Pulmonary artery endothelial cell (primary cell): Measurements from ENCODE around the gene TRAK1. TPM values are rescaled to one million over a fixed set of nuclear protein-coding genes. Genes with fewer than 3 reads are reported as not detected.

Source experiments
- DNase-seq: peaks from one replicate; pipeline ENCODE4 v3.0.0-alpha.2; 2011; ENCODE audit warnings: low read depth, low spot score
- total RNA-seq: library from RNA; depleted of rRNA; stranded (reverse); fragments of >200 nt; gene quantifications from 2 replicates; pipeline ENCODE4 v1.2.3, GENCODE V29; 2014

TRAK1 gene
- total RNA-seq, 1 donor from 2014 or later = 41.5 TPM

DNA sequence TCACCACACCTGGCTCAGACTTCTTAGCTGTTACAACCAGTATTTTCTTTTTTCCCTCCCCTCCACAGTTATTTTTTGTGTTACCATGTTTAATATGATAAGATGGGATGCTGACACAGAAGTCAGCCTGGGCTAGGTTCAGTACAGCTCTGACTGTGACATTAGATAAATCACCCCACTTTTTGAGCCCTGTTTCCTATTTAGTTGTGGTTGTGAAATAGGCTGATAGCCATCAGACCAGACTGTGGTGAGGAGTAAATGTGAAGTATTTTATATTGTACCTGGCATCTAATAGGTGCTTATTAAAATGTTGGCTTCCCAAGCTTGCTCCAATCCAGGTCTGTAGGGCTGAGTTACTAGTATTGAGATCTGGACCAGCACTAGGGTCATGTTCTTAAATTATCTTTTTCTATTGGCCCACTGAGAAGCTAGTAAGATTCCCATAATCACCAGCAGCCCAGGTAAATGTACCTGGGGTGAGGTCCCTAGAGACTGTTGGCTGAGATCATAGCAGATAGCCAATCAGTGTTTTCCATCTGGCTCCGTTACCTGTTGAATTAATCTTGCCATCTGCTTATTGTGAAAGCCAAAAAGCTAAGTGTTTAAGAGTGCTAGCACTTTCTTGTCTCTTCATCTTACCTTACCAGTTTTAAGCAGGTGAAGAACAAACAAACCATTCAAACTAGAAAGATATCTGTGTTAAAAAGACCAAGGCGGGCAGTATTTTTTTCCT is 113.9 kb downstream of the TRAK1 start:
- DNase-seq = no peak

DNA sequence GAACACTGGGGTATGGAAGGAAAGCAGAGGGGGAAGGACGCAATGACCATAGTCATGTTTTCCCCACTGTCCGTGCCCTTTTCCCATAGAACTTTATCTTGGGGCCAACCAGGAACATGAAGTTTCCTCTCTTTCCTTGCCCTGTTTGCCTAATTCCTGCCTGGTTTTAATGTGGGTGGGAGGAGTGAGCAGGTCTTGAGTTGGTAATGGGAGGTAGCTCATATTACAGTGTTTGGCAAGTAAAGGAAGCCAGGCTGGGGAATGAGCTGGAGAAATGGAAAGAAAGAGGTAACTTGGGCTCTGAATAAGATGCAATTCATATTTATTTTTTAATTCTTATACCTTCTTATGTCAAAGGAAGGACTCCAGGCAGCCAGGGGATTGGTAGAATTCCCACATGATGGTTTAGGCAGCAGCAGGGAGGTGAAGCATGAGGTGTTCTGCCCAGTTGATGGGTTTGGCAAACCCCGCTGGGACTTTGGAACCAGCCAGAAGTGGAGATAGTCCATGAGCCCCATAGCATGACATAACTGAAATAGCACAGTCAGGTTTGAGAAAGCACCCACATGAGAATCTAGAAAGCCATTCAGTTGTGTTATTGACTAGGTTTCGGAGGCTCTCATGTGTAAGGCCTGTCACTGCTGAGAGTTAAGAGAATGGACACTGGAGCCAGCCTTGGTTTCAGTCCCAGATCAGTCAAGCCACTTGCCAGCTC is 114.8 kb downstream of the TRAK1 start:
- DNase-seq = no peak

DNA sequence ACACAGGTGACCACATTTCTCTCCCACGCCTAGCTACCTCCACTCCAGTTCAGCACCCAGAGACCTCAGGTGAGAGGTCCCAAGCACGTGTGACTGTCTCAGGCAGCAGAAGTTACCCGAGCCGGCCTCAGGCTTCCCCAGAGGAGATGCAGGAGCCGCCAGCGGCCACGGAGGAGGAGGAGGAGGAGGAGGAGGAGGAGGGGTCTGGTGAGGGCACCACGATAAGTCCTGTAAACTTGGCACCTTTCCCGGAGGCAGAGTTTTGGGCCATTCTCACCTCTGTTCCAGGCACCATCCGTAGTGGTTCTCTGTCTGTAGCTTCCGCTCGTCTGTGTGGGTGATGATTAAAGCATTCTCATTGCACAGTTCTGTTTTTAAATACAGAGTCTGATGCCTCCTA is 118.8 kb downstream of the TRAK1 start:
- no peak for DNase-seq

DNA sequence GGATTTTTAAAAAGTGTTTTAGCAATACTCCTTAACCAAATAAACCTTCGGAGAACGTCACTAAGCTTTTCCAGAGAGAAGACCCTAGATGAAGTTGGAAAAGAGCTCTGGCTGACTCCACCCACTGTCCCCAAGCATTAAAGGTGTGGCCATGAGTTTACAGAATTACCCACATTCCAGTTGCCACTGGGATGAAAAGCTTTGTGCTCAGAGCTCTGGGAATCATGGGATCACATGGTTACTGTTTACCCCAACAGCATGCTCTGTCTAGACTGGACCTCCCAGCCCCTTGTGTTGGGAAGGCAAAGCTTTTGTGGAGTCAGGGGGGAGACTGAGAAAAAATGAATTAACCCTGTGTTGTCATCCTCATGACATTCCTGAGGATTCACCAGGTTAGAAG is 119.6 kb downstream of the TRAK1 start:
- no peak for DNase-seq

DNA sequence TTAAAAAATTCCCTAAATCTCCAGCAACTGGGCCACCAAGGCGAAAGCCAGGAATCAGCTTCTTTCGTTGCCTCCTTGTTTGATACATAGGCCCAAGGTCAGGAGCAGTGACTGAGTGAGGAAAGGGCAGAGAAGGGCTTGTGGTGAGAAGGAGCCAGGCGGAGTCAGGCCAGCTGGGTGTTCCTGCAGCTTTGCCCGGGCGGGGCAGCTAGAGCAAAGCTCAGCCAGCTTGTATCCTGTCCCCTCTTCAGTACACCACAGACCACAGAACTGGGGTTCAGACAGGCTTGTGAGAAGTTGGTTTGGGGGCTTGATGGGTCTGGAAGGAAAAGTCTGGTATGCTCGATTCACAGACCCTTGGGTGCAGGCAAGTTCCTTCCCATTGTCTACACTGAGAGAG is 122.3 kb downstream of the TRAK1 start:
- no peak for DNase-seq

DNA sequence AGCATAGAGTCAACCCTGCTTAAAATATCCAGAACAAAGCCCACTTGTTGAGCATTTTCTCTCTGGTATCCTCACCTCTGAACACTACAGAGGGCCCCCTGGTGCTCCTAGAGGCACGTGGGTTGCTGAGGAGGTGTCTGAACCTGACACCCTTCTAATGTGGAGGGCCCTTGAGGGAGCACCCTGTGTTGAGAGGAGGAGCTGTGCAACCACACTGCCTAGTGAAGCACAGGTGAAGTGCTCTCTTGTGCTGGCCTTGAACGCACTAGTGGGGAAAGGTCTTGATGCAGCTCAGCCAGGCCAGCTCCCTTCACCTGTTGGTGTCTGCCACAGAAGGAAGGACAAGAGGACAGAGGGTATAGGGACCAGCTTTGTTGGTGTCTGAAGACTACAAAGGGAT is 122.9 kb downstream of the TRAK1 start:
- DNase-seq = no peak

DNA sequence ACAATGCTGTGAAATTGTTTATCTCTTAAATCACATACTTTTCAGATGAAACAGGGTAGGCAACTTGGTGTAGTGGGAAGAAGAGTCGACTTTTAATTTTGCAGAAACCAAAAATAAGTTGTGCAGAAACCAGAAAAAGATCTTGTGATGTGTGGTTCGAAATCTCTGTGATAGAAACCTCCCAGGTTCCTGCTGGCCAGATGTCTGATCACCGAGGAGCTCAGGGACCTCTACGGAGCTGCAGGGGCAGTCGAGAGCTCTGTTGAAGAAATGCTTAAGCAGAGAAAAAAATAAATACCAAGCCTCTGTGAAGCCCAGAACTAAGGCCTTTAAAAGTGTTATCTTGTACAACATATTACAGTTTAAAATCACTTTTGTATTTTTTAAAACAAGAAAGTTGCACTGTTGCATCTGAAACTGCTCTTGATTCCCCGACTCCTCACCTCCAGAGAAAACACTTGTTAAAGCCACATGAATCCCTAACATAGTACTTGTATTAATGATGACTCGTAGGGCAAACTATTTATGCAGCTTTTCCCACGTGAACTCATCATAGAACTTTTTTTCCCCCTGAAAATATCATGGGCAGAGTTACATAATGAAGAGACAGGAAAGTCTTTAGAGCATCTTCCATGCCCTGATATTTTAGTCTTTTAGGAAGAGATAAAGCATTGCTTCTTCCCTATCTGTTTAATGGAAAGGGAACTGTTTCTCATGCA is 123.6 kb downstream of the TRAK1 start:
- no peak for DNase-seq

DNA sequence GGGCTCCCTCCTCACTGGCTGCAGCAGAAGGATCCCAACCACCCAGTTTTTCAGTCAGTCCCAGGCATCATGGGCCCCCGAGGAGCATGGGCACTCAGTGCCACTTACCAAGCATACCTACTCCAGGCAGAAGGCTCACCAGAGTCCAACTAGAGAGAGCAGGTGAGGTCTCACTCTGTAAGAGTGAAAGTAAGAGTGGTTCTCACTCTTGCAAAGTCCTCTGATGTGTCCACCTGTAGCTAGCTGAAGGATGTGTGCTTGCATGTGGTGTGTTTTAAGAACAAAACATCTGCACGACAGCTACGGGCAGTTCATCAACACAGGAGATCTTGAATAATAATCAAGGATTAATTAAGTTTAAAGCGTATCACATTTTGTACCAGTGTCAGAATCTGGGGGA is 125.1 kb downstream of the TRAK1 start:
- DNase-seq = no peak

DNA sequence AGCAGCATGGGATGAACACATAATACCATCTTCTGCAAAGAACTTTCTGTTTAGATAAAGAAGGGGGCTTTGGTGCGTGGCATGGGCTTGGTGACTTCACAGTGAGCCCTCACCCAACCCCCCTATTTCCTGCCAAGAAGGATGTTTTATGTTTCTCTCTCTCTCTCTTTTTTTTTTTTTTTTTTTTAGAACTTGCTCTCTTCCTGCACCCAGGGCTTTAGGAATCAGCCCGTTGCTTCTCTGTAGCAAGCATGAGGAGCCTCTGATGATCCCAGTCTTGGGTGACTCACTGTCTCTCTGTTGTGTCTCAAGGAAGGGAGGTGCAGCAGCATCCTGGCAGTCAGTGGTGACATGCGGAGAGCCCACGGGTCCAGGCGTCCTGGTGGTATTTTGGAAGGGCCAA is 125.8 kb downstream of the TRAK1 start:
- DNase-seq = no peak

DNA sequence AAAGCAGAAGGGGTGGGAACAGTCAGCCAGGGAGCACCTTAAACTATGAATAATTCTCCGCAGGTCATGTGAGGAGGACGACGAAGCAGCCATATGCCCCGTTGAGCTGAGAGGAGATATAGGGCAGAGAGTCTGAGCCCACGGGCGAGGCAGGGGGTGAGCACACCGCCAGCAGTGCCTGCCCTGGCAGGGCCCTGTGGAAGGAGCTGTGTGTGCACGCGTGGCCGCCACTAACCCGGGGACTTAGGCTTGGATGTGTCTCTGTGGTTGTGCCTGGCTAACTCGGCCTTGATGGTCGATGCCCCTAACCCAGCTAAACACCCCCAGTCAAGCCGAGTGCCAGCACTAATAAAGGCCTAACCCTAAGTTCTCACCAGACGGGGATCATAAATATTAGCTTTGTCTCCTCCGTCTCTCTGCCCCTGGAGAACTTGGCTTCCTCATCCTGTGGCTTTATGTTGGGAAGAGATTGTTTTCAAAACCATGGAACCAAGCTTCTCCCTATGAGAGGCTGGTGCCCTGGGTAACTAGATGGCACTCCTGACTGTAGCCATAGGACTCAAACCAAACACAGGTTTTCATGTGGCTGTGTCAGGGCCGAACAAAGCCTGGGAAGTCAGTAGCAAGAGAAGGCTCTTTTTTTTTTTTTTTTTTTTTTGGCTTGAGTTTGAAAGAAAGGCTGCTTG is 129.4 kb downstream of the TRAK1 start:
- no peak for DNase-seq

DNA sequence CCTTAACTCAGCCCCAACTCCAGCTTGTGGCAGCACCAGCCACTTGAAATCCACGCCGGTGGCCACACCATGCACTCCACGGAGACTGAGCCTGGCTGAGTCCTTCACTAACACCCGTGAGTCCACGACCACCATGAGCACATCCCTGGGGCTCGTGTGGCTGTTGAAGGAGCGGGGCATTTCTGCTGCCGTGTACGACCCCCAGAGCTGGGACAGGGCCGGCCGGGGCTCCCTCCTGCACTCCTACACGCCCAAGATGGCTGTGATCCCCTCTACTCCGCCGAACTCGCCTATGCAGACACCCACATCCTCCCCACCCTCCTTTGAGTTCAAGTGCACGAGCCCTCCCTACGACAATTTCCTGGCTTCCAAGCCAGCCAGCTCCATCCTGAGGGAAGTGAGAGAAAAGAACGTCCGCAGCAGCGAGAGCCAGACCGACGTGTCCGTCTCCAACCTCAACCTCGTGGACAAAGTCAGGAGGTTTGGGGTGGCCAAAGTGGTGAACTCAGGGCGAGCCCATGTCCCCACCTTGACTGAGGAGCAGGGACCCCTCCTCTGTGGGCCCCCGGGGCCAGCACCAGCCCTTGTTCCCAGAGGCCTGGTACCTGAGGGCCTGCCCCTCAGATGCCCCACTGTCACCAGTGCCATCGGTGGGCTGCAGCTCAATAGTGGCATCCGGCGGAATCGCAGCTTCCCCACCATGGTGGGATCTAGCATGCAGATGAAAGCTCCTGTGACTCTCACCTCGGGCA is 132.0 kb downstream of the TRAK1 start:
- DNase-seq = no peak

DNA sequence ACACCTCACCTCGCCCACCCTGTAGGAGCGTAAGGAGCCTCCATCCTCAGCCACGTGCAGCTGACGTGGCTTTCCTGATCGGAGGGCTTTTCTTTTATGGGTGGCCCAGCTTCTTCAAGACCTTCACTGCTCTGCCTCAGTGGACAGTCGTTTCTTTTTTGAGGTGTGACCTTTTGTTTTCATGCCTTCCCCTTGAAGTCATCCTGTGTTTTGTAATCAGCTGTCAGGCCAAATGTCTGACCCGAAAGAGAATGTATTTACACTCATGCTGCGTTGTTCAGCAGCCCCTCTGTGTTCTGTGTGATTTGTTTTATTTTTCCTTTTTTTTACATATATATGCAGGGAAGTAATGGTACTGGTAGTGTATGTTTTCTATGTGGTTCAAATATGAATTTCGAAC is 133.0 kb downstream of the TRAK1 start:
- no peak for DNase-seq

DNA sequence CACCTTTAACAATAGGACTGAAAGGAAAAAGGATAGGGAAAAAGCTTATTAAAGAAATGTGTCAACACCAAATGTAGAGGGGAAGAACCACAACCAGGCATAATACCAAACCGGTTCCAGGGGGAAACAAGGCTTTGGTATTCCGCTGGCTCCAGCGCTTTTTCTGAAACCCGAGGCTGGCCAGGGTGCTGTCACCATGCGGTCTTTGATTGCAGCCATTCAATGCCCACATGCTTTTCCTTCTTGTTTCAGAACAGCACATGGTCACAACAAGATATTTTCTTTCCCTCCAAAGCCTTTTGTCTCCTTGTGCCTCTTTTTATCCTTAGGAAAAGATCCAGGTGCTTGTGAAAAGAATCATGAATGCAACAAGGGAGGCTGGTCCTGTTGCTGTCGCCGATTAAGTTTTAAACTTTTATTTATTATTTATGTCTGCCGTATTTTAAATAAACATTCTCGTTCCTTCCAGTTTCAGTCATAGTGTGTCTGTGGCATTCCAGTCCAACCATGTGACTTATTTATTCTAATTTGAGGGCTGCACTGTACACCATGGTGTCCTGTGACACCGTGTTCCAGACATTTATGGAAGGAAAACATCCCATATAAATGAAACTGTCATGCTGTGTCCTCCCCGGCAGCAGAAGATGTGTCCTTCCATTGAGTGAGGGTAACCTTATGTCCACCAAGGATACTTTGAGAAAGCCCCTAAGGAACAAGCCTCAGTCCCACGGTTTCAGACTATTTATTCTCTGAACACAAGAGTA is 133.7 kb downstream of the TRAK1 start:
- DNase-seq = no peak

DNA sequence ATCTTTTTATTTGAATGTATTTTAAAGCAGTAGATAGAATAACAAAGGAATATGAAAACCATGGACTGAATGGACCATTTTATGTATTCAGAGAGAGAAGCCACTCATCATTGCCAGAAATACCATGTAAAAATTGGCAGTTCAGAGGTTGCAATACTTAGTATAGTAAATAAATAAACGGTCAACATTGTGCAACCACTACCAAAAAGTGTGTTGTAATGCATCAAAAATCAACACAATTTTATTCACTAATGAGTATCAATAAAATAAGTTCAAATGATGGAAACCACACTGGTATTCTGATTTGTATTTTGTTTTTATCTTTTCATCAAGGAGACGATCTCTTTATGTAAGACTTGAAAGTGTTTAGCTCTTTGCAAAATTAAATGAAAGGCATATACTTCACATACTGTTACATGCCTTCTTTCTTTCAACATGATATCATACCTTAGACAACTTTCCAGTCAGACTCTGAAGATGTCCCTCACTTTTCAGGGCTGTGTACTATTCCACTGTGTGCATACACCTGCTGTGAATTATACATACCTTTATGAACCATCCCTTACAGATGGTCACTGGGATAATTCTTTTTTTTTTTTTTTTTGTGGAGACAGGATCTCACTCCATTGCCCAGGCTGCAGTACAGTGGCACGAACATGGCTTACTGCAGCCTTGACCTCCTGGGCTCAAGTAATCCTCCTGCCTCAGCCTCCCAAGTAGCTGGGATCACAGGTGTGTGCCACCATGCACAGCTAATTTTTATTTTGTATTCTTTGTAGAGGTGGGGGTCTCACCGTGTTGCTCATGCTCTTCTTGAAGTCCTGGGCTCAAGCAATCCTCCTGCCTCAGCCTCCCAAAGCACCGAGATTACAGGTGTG is 134.6 kb downstream of the TRAK1 start:
- no peak for DNase-seq

DNA sequence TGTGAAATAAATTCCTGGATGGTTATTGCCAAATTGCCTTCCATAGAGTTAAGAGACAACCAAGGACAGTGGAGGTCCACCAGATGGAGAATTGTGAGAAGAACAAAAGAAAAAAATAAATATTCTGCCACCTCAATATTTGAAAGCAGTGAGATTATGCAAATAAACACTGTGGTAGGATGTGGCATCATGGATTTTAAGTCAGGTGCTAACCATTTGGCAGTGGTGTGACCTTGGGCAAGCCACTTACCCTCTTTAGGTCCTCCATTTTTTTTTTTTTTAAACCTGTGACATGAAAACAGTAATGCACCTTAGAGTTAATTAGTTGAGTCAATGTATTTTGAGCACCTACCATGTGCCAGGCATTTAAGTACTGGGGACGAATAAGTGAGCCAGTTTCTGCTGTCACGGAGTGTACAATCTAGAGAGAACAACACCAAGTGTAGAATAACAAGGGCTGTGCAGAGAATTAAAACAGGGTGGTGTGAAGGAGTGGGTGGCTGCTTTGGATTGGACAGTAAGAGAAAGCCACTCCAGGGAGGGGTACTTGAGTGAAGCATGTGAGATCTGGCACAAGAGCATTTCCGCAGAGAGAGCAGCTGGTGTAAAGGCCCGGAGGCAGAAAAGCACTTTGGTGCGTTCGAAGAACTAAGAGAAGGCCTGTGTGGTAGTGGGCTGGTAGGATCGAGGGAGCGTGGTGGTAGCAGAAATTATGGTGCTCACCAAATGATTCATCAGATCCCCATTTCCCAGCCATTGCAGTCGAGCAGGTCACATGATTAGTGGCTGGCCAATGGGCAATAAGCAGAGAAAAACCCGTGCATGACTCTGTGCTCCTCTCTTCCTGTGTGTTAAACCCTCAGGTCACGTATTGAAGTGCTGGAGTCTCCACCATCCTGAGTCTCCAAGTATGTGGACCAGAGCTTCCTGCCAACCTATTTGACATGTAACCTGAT is 135.6 kb downstream of the TRAK1 start:
- no peak for DNase-seq

DNA sequence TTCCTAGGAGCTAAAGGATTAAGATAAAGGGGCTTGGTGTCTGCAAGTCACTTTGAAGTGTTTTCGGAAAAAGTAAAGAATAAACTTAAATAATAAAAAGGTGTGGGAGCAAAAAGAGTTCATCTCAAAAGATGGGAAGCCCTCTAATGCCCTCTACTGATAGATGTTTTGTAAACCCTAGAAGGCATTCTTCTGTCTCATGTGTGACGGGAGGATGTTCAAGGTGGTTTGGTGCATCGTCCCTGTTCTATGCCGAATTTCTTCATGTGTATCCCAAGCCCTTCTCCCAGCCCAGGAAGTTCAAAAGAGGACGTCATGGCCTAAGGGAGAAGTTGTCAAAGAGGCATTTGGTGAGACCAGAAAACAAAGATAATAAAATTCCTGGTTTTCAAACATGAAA is 137.6 kb downstream of the TRAK1 start:
- DNase-seq = no peak

DNA sequence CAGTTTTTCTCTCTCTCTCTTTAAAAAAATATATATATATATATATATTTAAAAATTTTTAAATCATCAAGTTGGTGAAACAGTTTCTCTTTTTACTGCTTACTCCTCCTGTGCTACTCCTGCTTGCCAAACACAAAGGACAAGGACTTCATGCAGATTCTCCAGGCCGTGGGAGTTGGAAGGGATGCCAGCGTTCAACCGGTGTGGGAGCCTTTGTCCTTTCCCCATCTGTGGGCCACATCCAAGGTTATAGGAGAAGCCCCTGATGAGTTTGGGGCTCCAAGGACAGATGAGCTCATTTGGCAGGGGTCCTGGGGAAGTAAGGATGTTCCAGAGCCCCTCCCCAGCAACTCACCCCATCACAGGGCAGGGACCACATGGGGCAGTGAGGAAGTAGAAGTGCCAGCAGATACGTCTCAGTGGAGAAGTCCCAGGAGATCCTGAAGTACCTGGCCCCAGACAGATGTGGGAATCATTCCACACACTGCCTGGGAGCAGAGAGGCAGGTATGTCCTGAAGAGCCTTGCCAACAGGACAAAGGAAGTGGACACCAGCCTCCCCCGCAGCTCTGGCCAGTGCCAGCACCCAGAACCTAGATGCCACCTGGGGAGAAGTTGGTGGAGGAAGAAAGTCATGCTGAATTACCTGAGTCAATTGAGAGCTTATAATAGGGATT is 138.2 kb downstream of the TRAK1 start:
- DNase-seq = no peak
